GM18868 (cell line): Measurements from ENCODE around the gene HYI.

Experiments
- ATAC-seq: cut with Tn5 transposase; IDR thresholded peaks from one replicate; pipeline ENCODE4 v1.9.1; 2021; ENCODE audit warnings: mild to moderate bottlenecking, moderate library complexity; ENCODE audit not compliant: unreplicated experiment

HYI gene

GRCh38 chr1:43405219-43405875, 48.4 kb downstream of the HYI start:
- no peak for ATAC-seq

GRCh38 chr1:43404353-43404752, 49.4 kb downstream of the HYI start:
- no peak for ATAC-seq

GRCh38 chr1:43402089-43402865, 51.5 kb downstream of the HYI start:
- no peak for ATAC-seq
